ENCODE results near the gene DLGAP4.

Gene DLGAP4

DNA sequence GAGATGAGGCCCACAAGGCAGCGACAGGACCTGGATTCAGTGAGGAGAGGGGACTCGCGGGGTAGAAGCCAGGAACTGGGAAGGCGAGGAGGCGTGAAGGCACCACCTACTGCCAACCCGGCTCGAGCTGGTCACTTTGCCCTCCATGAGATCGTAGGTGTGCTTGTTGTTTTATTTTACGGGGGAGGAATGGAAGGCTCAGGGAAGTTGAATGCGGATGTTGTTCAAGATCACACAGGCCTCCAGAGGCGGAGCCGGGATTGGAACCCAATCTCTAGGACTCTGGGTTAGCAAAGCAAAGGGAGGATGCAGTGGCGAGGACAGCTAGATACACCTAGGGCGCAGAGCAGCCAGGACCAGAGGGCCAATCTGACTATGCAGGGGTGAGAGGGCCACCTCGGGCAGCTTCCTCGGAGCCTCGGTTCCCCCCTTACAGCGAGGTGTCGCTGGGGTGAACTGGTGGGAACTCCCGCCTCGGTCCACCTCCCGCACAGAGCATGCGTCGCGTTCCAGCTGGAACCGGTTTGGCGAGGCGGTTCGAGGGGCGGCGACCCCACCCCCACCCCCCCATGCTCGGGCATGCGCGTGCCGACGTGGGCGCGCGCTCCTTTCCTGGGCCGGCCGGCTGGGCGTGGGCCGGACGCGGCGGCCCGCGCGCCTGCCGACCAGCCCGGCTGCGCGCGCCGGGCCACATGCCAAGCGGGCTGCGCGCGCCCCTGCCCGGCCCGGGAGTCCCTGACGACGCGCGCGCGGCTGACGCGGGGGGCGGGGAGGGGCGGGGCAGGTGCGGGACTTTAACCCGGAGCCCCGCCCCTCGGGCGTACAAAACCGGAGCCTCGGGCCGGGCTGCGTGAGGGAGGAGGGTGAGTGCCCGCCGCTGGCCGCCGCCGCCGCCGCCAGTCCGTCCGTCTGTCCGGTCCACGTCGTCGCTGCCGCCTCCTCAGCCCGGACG, 154.8 kb downstream of the DLGAP4 start:
- H3K9ac ChIP-seq: peak overlapping the region; percentile 55; the same call in 1 of the 2 replicates
- TF ChIP-seq CTCF (conservative IDR thresholded peaks at IDR 0.05; ENCODE audit: low read depth, low read length): no peak
- no peaks in the 10 kb centered on the region for H3K36me3 ChIP-seq (ENCODE audit: insufficient read depth)
- peak overlapping the region; percentile 48 for H3K4me2 ChIP-seq
- H3K27me3 ChIP-seq (ENCODE audit: insufficient read depth, low read depth): no peaks in the 10 kb centered on the region
- H3K27ac ChIP-seq: peak overlapping the region; percentile 56
- H3K4me3 ChIP-seq (IDR thresholded peaks at IDR 0.05; ENCODE audit: insufficient read depth, low read depth, low read length): no peak overlapping the region
- H2AFZ ChIP-seq (ENCODE audit: low read depth): peak overlapping the region; percentile 91
- no peaks in the 10 kb centered on the region for H4K20me1 ChIP-seq (ENCODE audit: insufficient read depth)
- H3K4me1 ChIP-seq (ENCODE audit: low read depth, poor library complexity, severe bottlenecking): peaks cover 42% of the 10 kb centered on the region
- H3K79me2 ChIP-seq (ENCODE audit: insufficient read depth, low read depth): peaks cover 19% of the 10 kb centered on the region; the same call in 1 of the 2 replicates

- TF ChIP-seq CTCF (conservative IDR thresholded peaks at IDR 0.05; ENCODE audit: low read depth, low read length): no peak
- Histone ChIP-seq H3K27ac (no peak overlapping the region), H3K9ac (peak overlapping the region; percentile 42; the same call in 1 of the 2 replicates), H3K79me2 (ENCODE audit: insufficient read depth, low read depth) (peaks cover 19% of the 10 kb centered on the region; the same call in 1 of the 2 replicates), H3K36me3 (ENCODE audit: insufficient read depth) (no peaks in the 10 kb centered on the region), H3K4me2 (peak overlapping the region; percentile 95), H3K4me1 (ENCODE audit: low read depth, poor library complexity, severe bottlenecking) (peaks cover 51% of the 10 kb centered on the region), H3K27me3 (ENCODE audit: insufficient read depth, low read depth) (no peaks in the 10 kb centered on the region), H3K4me3 (IDR thresholded peaks at IDR 0.05; ENCODE audit: insufficient read depth, low read depth, low read length) (no peak overlapping the region), H4K20me1 (ENCODE audit: insufficient read depth) (no peaks in the 10 kb centered on the region), H2AFZ (ENCODE audit: low read depth) (peak overlapping the region; percentile 28; the same call in 1 of the 2 replicates)
Measured at GRCh38 chr20:36461600-36462439, 155.7 kb downstream of the DLGAP4 start.

DNA sequence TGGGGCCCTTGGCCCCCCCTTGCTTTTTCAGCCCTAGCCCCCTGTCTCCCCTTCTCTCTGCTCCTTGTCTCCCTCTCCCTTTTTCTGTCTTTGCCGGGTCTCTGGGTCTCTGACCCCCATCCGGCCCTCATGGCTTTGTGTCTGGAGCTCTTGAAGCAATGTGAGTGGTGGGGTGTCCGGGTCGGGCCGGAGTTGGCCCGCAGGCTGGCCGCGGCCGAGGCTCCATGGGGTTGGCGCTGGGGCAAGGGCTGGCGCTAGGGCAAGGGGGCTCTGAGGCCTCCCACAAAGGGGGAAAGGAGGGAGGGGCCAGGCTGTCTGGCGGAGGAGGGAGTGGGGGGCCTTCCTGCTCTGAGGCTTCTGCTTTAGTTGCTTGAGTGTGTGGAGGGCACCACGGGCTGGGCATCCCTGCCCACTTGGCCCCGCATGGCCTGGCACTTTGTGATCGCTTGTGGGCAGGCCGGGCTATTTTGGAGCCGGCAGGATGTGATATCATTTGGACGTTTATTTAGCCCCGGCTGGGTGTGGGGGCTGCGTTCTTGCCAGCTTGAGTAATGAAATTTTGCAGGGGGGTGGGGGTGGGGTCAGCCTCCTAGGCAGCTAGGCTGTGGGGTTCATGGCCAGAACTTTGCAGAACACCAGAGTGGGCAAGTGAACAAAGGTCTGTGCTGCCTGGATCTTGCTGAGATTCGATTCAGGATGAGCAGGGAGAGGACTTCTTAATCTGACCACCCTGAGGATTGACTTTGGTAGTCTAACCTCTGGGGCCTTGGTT, 156.5 kb downstream of the DLGAP4 start:
- no peak overlapping the region for H3K4me3 ChIP-seq (IDR thresholded peaks at IDR 0.05; ENCODE audit: insufficient read depth, low read depth, low read length)
- H3K36me3 ChIP-seq (ENCODE audit: insufficient read depth): no peaks in the 10 kb centered on the region
- H3K79me2 ChIP-seq (ENCODE audit: insufficient read depth, low read depth): peaks cover 19% of the 10 kb centered on the region; the same call in 1 of the 2 replicates
- H3K4me1 ChIP-seq (ENCODE audit: low read depth, poor library complexity, severe bottlenecking): peaks cover 59% of the 10 kb centered on the region
- H2AFZ ChIP-seq (ENCODE audit: low read depth): no peak overlapping the region
- no peak overlapping the region; the same call in 1 of the 2 replicates for H3K27ac ChIP-seq
- no peaks in the 10 kb centered on the region for H3K27me3 ChIP-seq (ENCODE audit: insufficient read depth, low read depth)
- no peaks in the 10 kb centered on the region for H4K20me1 ChIP-seq (ENCODE audit: insufficient read depth)
- no peak for TF ChIP-seq CTCF (conservative IDR thresholded peaks at IDR 0.05; ENCODE audit: low read depth, low read length)
- peak overlapping the region; percentile 95 for H3K4me2 ChIP-seq
- peak overlapping the region; percentile 42; the same call in 1 of the 2 replicates for H3K9ac ChIP-seq
